GM18858 (cell line): ENCODE measurements around the gene AGTRAP.

Experiments used
- ATAC-seq: cut with Tn5 transposase; IDR thresholded peaks from one replicate; pipeline ENCODE4 v1.9.1; 2021; ENCODE audit not compliant: unreplicated experiment

AGTRAP gene

GRCh38 chr1:11733306-11733705 lies 2.6 kb upstream of the AGTRAP start:
- no peak for ATAC-seq

GRCh38 chr1:11735531-11735853 lies 444 bp upstream of the AGTRAP start:
- ATAC-seq = no peak

GRCh38 chr1:11736746-11737639 lies 1.1 kb downstream of the AGTRAP start:
- no peak for ATAC-seq

GRCh38 chr1:11738096-11738495 lies 2.2 kb downstream of the AGTRAP start:
- no peak for ATAC-seq

GRCh38 chr1:11738783-11739182 lies 2.8 kb downstream of the AGTRAP start:
- no peak for ATAC-seq

- ATAC-seq = no peak
These were observed 4.6 kb downstream of the AGTRAP start for GRCh38 chr1:11740258-11741192.

- no peak for ATAC-seq
These were observed 5.5 kb downstream of the AGTRAP start for GRCh38 chr1:11741482-11741881.

- ATAC-seq = no peak
These were observed 6.1 kb downstream of the AGTRAP start for GRCh38 chr1:11741919-11742558.

GRCh38 chr1:11744287-11744686 lies 8.4 kb downstream of the AGTRAP start:
- no peak for ATAC-seq

- ATAC-seq = no peak
These were observed 10.2 kb downstream of the AGTRAP start for GRCh38 chr1:11746092-11746491.

GRCh38 chr1:11746795-11747487 lies 11.0 kb downstream of the AGTRAP start:
- no peak for ATAC-seq

- no peak for ATAC-seq
These were observed 12.6 kb downstream of the AGTRAP start for GRCh38 chr1:11748294-11749202.

GRCh38 chr1:11749203-11749689 lies 13.3 kb downstream of the AGTRAP start:
- no peak for ATAC-seq

- ATAC-seq = no peak
These were observed 14.1 kb downstream of the AGTRAP start for GRCh38 chr1:11749996-11750395.

- ATAC-seq = no peak
These were observed 15.2 kb downstream of the AGTRAP start for GRCh38 chr1:11751087-11751486.

- ATAC-seq = no peak
These were observed 16.6 kb downstream of the AGTRAP start for GRCh38 chr1:11752359-11753088.

- ATAC-seq = no peak
These were observed 17.7 kb downstream of the AGTRAP start for GRCh38 chr1:11753555-11754208.

GRCh38 chr1:11757047-11757446 lies 21.1 kb downstream of the AGTRAP start:
- ATAC-seq = no peak
